Osteocyte (in vitro differentiated cells): Measurements from ENCODE around the gene ANK3. TPM values are rescaled to one million over a fixed set of nuclear protein-coding genes. Genes with fewer than 3 reads are reported as not detected.

Source experiments
- DNase-seq: peaks from one replicate; pipeline ENCODE4 v3.0.0; 2021; ENCODE audit warnings: mixed read lengths; ENCODE audit not compliant: unreplicated experiment; ENCODE audit errors: extremely low spot score
- H3K27ac Mint-ChIP-seq: one replicate; pipeline ENCODE4 v1.8.0; 2021; ENCODE audit warnings: mild to moderate bottlenecking, mixed read lengths; ENCODE audit not compliant: unreplicated experiment
- H3K27me3 Mint-ChIP-seq: one replicate; pipeline ENCODE4 v1.8.0; 2021; ENCODE audit warnings: mixed read lengths; ENCODE audit not compliant: unreplicated experiment
- H3K36me3 Mint-ChIP-seq: one replicate; pipeline ENCODE4 v1.8.0; 2021; ENCODE audit warnings: mixed read lengths; ENCODE audit not compliant: unreplicated experiment
- H3K4me1 Mint-ChIP-seq: one replicate; pipeline ENCODE4 v1.8.0; 2021; ENCODE audit warnings: mixed read lengths; ENCODE audit not compliant: unreplicated experiment
- H3K4me3 Mint-ChIP-seq: one replicate; pipeline ENCODE4 v1.8.0; 2021; ENCODE audit warnings: mild to moderate bottlenecking, moderate library complexity, mixed read lengths; ENCODE audit not compliant: unreplicated experiment
- H3K9me3 Mint-ChIP-seq: one replicate; pipeline ENCODE4 v1.8.0; 2021; ENCODE audit warnings: mixed read lengths; ENCODE audit not compliant: unreplicated experiment
- CTCF ChIP-seq: fragments of 200-600 bp; sonication (generic); IDR thresholded peaks from 2 replicates; pipeline ENCODE4 v1.5.0; 2021; ENCODE audit warnings: antibody characterized with exemption, mild to moderate bottlenecking, moderate library complexity
- total RNA-seq: library from RNA; stranded (reverse); gene quantifications from 2 replicates; pipeline ENCODE4 v1.2.1, GENCODE V29; 2021

ANK3 gene
- total RNA-seq, 1 donor from 2014 or later: 22.0 TPM

DNA sequence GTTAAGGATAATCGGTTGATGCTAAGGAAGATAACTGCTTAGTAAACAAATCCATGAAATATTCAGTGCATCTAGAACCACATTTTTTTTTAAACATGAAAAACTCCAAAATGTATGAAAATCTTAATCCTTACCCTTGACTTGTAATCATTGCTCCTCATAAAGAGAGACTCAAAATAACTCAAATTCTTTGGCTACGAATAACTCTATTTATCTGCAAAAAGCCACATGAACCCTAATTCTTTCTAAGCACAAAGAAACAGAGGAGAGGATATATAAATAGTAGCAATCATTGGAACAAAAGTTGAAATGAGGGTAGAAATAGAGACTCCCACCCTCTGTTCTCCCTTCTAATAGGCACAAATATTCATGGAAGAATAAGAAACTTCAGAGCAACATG, 40.2 kb downstream of the ANK3 start:
- Mint-ChIP-seq H3K9me3 (no peaks in the 10 kb centered on the region), H3K27me3 (no peaks in the 10 kb centered on the region), H3K36me3 (no peaks in the 10 kb centered on the region), H3K27ac (no peak overlapping the region), H3K4me3 (no peak overlapping the region), H3K4me1 (peaks cover 38% of the 10 kb centered on the region)
- no peak for TF ChIP-seq CTCF
- no peak for DNase-seq

- Mint-ChIP-seq H3K9me3 (no peaks in the 10 kb centered on the region), H3K36me3 (no peaks in the 10 kb centered on the region), H3K4me1 (peaks cover 37% of the 10 kb centered on the region), H3K4me3 (no peak overlapping the region), H3K27me3 (no peaks in the 10 kb centered on the region), H3K27ac (no peak overlapping the region)
- no peak for TF ChIP-seq CTCF
- no peak for DNase-seq
These were observed 40.7 kb downstream of the ANK3 start for GRCh38 chr10:60348982-60349381.

DNA sequence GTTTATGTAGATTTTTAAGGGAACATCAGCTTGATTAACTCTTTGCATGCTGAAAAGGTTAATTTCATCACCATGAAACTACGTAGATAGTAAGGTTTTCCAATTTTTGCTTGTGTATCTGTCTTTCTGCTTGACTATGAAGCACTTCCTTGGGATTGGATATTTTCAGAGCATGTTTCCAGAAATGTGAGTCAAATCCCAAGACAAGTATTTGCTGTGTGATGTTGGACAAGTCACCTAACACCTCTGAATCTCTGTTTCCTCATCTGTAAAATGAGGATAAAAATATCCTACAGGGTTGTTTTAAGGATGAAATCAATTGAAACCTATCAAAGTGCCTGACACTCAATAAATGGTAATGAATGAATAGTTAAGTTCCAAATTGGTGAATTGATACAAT, 42.4 kb downstream of the ANK3 start:
- H3K36me3 Mint-ChIP-seq: no peaks in the 10 kb centered on the region
- H3K9me3 Mint-ChIP-seq: no peaks in the 10 kb centered on the region
- TF ChIP-seq CTCF: no peak
- H3K4me1 Mint-ChIP-seq: peaks cover 28% of the 10 kb centered on the region
- H3K27me3 Mint-ChIP-seq: no peaks in the 10 kb centered on the region
- no peak for DNase-seq
- no peak overlapping the region for H3K4me3 Mint-ChIP-seq
- no peak overlapping the region for H3K27ac Mint-ChIP-seq

DNA sequence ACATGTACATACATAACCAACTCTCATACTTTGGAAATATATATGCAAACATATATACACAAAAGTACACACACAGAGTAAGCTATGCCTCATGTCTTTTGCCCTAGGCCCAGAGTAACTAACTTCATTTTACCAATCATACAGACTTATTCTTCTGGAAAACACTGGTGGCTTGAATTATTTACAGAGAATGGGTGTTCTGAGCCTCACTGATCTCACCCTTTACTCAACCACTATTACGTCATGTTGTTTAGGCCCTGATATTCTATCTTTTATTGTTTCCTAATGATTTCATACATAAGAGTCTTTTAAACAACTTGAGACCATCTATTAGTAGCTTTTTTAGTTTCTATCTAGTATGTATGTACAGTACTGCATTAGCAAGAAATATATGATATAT, 43.0 kb downstream of the ANK3 start:
- no peaks in the 10 kb centered on the region for H3K27me3 Mint-ChIP-seq
- H3K36me3 Mint-ChIP-seq: no peaks in the 10 kb centered on the region
- TF ChIP-seq CTCF: no peak
- H3K27ac Mint-ChIP-seq: no peak overlapping the region
- H3K9me3 Mint-ChIP-seq: no peaks in the 10 kb centered on the region
- peaks cover 30% of the 10 kb centered on the region for H3K4me1 Mint-ChIP-seq
- DNase-seq: no peak
- H3K4me3 Mint-ChIP-seq: no peak overlapping the region

DNA sequence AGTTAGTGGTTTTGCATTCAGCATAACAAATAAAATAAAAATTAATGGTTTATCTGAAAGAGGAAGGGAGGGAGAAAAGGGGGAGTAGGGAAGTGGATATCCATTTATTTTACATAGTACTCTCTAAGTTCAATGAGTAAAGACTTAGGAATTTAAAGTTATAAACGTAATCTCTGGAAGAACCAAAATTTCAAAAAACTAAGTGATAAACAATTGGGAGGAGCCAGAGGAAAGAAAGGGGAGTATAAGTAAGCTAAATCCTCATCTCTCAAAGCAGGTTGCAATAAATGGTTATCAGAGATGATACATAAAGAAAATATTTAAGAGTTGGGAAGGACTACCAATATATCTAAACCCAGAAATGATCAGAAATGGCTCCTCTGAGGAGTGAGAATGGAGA, 46.4 kb downstream of the ANK3 start:
- Mint-ChIP-seq H3K9me3 (no peaks in the 10 kb centered on the region), H3K4me3 (no peak overlapping the region), H3K36me3 (no peaks in the 10 kb centered on the region), H3K27me3 (no peaks in the 10 kb centered on the region), H3K27ac (no peak overlapping the region), H3K4me1 (peaks cover 5% of the 10 kb centered on the region)
- DNase-seq: no peak
- no peak for TF ChIP-seq CTCF
